ENCODE measurements around the gene MYL6B.
"Not testable (repeated sequence)": the region's sequence is repeated elsewhere in the genome, so short reads cannot be mapped to it uniquely, and the experiment has no call there.

MYL6B gene

DNA sequence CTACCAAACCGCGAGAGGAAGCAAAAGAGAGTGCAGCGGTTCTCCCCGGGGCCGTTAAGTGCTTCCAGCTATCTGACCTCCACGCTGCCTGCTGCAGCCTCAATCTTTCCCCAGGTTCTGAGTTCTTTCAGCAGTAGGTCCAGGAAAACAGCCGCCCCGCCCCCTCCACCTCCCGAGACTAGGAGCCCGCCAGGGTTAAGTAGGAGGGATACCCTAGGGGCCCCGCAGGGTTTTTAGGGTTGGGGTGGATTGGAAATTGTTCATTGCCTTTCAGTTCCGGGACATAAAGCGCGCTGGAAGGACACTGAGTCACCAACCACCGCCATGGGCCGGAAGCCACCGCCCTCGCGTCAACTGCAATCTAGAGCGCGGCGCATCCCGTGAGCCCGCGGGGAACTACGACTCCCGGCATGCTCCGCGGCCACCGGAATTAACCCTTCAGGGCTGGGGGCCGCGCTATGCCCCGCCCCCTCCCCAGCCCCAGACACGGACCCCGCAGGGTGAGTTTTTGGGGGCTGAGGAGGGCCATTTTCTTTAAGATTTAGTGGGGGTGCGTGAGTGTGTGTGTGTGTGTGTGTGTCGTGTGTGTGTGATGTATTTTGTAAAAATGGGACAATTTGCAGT is at the start of gene MYL6B:
Gene MYL6B, plus strand, starts transcription at position 456 of the 624 bp plus-strand sequence. CDS start 1,332 bp downstream, outside the sequence.
- peak; percentile 86 for DNase-seq (ENCODE audit: low read depth)

DNA sequence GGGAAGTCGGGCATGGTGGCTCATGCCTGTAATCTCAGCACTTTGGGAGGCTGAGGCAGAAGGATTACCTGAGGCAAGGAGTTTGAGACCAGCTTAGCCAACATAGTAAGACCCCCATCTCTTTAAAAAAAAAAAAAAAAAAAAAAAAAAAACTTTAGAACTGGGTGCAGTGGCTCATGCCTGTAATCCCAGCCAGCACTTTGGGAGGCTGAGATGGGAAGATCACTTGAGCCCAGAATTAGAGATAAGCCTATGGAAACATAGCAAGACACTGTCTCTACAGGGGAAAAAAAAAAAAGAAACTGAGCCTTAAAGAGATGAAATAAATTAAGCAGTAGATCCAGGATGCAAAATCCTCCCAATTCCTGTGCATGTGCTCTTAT is 49.7 kb upstream of the MYL6B start:
- no peak for DNase-seq (ENCODE audit: low read depth)

DNA sequence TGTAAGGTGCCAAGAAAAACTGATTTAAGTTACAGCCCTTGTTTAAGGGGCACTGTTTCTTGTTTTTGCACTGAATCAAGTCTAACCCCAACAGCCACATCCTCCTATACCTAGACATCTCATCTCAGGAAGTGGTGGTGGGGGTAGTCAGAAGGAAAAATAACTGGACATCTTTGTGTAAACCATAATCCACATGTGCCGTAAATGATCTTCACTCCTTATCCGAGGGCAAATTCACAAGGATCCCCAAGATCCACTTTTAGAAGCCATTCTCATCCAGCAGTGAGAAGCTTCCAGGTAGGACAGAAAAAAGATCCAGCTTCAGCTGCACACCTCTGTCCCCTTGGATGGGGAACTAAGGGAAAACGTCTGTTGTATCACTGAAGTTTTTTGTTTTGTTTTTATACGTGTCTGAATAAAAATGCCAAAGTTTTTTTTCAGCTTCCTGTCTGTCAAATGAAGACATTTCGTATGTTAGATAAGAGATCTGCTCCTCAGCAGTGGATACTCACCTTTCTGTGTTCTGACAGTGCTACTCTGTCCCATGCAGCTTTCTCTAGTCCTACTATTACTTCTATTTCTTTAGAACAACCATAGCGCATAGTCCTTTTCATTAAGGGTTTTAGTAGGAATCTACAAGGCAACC is 49.2 kb upstream of the MYL6B start:
- no peak for DNase-seq (ENCODE audit: low read depth)

DNA sequence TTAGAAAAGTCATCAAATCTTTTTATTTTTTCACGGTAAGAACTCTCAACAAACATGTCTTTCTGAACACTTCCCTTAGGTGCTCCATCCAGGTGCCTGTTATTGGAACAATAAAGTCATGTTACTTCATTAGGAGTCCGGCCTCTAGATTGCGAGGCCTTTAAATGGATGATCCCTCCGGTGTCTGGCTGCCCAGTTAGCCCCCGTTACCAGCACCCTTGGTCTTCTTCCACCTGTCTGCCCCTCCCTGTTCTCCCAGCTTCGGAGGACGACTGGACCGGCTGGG is 48.6 kb upstream of the MYL6B start:
- no peak for DNase-seq (ENCODE audit: low read depth)

DNA sequence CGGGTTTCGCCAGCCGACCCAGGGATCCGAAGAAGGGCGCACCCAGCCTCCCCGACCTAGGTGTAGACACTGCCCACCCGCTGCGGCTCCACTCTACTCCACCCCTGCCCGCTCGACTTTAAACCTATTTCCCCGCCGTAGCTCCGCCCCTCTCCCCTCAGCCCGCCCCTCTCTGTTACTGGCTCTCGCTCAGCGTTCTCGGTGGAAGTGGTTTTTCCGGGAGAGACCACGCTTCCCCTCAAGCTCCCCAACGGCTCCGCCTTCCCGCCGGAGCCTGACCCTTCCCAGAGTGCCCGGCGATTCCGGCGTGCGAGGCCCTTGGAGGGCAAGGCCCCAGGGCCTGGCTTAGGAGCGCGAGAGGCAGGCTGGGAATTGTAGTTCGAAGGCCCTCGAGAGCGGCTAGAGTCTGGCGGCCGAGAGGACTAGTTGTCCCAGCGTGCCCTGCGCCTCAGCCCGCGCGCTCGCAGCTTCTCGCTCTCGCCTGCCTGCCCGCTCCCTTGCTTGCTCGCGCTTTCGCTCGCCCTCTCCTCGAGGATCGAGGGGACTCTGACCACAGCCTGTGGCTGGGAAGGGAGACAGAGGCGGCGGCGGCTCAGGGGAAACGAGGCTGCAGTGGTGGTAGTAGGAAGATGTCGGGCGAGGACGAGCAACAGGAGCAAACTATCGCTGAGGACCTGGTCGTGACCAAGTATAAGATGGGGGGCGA is 48.1 kb upstream of the MYL6B start, which contains the start of gene PA2G4:
Gene PA2G4, plus strand, starts transcription at position 451 of the 706 bp plus-strand sequence. Its CDS starts 179 bp downstream, at position 630.
- peak; percentile 95 for DNase-seq (ENCODE audit: low read depth)

DNA sequence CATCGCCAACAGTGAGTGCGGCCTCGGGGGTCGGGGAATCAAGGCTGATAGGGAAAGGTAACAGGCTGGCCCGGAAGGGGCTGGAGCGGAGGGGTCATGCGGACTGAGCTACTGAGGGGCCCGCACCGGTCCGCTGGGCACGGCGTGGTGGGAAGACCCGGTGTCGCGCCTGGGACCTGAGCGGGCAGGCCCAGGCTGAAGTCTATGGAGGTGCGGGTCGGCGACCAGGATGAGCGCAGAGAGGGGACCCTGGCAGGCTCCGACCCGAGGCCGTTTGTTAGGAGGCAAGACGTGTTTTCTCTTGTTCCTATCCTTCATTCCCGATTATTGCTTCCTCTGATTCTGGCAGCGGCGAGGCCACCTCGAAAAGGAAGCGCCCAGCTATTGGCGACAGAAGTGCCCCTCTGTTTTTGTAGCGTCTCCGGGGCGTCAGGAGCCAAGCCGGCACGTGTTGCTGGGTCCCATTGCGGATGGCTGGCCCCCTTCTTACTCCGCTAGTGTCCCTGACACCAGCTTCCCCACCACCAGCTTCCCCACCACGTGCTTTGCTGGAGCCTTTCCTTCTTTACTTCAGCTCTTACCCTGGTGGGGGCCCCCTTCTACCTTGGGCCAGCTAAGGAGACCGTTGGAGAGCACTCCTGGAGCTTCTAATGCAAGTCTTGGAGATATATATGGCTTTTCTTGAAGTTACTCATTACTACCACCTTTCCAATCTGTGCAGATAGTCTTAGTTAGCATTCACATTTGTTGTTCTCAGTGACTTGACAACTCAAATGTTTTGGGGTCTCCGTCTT is 47.4 kb upstream of the MYL6B start:
- no peak for DNase-seq (ENCODE audit: low read depth)

DNA sequence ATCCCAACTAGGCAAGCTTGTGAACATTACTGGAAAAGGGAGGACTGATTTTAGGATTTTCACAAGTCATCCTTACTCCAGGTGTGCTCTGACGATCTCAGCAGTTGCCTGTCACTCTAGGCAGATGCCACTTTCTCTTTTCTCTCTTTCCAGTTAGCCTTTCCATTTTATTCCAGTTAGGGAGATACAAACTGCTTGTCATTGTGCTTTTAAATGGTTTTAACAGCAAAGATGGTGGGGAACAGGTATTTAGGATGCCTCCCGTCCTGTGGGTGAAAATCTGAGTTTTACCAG is 46.8 kb upstream of the MYL6B start:
- DNase-seq (ENCODE audit: low read depth) = no peak

DNA sequence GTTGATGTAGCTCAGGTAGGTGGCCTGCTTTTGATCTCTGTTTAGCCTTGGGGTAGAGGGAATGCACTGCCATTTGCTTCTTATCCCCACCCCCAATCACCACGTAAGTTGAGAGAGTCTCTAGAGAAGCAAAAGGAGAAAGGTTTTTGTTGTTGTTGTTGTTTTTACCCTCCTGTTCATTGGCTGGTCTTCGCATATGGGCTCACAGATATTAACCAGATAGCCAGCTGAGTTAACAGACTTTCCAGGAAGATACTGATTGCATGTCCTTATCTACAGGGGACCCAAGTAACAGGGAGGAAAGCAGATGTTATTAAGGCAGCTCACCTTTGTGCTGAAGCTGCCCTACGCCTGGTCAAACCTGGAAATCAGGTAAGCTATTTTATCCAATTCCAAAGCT is 45.1 kb upstream of the MYL6B start:
- no peak for DNase-seq (ENCODE audit: low read depth)

DNA sequence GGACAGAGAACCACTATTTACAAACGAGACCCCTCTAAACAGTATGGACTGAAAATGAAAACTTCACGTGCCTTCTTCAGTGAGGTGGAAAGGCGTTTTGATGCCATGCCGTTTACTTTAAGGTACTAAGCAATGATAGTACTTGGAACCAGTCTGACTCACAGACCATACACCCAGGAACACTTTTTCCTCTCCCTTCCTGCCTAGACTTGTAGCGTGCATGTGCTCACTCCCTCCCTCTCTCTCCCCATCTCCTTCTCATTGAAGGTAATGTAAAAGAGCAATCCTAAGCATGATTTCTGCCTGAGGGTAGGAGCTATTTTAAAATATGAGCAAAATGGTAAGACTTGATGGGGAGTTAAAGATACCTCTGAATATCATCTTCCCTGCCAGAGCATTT is 41.8 kb upstream of the MYL6B start:
- DNase-seq (ENCODE audit: low read depth) = no peak

DNA sequence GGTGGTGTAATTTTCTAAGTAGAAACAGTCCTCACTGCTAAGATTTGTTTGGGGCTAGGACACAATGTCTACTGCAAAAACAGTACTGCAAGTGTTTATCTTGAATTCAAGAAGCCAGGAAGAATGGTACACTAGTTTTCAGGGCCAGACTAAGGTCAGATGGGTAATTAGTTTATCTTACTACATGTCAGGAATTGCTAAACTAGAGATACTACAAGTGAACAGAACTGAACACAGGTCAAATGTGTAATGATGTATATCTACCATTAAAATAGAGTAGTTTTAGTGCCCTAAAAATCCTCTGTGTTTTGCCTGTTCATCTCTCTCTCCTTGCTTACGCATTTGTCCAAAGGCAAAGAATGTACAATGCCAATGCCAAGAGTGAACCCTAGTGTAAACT is 38.3 kb upstream of the MYL6B start:
- no peak for DNase-seq (ENCODE audit: low read depth)

DNA sequence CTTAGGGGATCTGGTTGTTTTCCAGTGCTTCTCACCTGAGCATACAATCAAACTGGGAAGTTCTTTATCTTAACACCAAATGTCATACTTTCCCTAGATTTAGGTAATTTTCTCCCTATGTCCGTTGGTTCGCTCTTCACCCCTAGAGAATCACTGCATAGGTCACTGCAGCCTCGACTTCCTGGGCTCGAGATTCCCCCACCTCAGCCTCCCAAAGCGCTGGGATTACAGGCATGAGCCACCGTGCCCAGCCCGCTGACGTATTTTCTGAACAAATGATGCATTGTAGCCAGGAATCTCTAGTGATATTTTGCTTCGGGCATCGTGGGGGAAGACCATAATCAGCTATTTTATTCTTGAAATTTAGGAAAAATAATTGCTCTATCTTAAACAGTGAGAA is 37.1 kb upstream of the MYL6B start:
- no peak for DNase-seq (ENCODE audit: low read depth)

DNA sequence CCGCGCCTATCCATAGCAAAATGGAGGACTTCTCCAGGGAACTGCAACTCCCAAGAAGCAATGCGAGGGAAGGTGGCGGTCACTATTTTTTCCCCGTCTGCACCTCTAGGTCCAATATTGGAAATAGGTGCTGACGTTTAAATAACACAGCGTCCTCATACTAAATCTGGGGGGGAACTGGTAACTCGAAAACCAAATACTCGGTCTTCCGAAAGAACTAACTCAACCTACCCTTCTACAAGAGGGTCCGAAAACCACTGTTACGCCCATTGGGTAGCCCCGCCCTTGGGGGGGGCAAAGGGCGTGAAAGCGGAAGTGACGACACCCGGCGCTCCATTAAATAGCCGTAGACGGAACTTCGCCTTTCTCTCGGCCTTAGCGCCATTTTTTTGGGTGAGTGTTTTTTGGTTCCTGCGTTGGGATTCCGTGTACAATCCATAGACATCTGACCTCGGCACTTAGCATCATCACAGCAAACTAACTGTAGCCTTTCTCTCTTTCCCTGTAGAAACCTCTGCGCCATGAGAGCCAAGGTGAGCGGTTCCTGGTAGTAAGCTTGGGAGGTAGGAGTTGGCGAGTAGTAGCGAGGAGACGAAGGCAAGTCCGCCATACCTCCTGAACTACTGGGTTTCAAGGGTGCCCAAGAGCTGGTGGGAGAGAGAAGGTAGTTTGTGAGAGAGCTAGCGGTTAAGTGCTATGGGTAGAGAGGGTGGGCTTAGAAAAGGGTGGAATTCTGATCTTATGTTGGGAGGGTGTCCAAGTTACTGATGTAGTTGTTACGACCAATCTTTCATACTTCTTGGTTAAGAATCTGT is 35.9 kb upstream of the MYL6B start, which contains the start of gene RPL41:
Gene RPL41, plus strand, starts transcription at position 367 of the 815 bp plus-strand sequence.
- DNase-seq (ENCODE audit: low read depth) = peak; percentile 92

DNA sequence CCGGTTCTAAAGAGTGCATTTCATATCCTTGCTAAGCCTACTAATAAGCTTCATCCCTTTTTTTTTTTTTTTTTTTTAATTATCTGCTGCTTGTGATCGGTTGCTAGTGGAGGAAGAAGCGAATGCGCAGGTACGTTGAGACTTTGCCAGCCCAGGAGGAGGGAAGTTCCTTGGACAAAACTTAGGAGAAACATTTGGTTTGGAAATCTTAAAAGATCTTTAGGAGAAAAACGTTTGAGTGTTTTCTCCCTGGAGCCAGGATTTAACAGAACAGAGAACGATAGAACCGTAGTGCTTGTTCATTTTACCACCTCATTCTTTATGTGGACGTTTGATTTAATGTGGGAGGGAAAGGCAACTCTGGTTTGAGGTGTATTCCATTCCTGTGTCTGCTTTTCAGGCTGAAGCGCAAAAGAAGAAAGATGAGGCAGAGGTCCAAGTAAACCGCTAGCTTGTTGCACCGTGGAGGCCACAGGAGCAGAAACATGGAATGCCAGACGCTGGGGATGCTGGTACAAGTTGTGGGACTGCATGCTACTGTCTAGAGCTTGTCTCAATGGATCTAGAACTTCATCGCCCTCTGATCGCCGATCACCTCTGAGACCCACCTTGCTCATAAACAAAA is 35.2 kb upstream of the MYL6B start:
- not testable (repeated sequence) for DNase-seq (ENCODE audit: low read depth)

DNA sequence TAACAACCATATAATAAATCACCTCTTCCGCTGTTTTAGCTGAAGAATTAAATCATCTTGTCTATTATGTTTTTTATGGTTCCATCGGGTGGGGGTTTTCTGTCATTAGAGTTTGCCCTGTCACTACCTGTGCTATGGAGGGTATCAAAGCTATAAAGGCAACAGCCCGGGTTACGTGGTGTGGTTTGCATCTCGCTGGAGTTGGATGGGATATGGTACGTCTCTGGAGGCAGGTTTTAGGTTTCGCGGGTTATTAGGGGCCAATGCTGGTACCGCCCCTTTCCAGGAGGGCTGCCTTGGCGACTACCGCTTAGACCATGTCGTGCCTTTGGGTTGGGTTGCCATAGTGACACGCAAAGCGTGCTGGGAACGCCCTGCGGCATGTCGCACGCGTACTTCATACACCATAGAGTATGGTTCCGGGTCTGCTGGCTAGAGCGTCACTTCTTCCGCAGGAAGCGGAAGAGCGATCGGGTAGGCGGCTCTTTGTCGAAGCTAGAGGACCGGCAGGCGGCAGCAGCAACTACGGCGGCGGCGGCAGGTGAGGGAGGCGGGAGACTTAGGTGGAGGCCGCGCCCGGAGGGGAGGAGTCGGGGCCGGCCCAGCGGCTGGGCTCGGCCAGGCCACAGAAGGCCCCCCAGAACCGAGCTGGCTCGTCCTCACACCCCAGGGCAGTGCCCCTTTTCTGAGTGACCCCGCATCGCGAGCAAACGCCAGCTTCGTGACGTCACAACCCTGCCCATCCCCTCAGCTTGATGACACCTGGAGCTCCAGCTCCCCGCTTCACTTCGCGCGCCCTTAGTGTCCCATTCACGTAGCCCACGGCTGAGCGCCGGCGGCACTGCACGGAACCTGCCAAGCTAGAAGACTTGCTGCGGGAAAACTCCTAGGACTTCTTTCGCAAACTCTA is 34.4 kb upstream of the MYL6B start, which contains the start of gene ZC3H10:
Gene ZC3H10, plus strand, starts transcription at position 489 of the 910 bp plus-strand sequence. CDS start 2,297 bp downstream, outside the sequence.
- peak; percentile 98 for DNase-seq (ENCODE audit: low read depth)

DNA sequence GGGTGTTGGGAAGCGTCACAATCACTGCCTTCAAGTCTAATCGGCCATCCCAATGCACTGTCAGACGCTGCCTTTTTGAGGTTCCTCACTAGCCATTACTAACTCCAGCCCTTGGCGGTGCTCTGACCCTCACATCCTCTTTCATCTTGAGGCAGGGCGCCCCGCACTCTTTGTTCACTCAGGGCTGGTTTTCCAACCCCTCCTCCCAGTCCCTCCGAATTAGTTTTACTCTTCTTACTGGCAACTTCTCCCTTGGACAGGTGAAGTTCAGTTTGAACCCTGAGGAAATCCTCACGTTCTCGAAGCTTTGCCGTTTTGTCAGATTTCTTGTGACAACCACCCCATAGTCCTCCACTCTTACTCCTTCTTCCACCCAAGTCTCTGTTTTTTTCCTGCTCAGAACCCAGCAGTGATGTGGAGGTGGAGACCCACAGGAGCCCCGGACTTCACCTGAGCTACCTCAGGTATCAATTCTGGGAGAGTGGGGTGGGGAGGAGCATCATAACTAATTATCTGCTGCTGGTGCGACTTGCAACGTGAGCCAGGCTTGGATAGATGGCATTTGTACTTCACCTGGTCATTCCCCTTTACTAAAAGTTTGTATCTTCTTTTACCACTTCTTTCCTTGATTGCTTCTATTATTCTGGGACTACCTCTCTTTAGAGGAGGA is 33.6 kb upstream of the MYL6B start:
- DNase-seq (ENCODE audit: low read depth) = no peak

DNA sequence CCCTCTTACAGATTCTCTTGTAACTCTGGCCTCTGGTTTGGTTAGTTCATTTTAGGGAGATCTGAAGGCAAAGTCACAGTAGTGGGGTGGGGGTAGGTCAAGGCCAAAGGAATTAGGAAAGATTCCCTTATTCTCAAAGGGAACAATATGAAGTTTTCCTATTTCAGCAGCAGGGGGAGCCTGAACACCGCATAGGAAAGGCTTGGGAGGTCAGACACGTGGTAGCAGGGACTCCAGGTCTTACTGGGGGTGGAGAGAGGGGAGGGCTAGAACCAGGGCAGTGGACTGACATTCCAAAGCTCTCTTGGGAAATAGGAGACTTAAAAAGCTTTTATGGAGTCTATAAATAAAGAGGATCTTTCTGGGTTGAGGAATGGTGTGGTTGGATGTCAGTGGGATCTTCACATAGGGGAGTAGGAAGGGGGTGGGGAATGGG is 33.0 kb upstream of the MYL6B start:
- DNase-seq (ENCODE audit: low read depth) = peak; percentile 18

DNA sequence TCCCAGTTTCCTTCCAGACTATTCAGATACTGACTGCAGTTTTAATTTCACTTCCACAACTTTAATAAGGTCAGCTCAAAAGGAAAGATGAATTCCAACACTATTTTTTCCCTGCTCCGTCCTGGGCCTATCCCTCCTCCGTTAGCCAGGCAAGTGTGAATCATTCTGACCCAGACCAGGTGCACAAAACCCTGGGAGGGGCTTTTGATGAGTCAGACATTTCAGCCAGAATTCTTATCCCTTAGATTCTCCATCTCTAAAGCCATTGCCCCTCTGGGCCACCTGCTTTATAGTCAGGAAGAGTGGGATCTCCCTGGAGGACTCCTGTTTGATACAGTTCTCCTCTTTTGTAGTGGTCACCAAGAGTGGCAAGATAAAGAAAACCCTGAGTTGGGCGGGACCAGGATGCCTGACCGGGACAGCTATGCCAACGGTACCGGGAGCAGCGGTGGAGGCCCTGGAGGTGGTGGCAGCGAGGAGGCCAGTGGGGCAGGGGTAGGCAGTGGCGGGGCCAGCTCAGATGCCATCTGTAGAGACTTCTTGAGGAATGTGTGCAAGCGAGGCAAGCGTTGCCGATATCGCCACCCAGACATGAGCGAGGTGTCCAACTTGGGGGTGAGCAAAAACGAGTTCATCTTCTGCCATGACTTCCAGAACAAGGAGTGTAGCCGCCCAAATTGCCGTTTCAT is 32.1 kb upstream of the MYL6B start:
- DNase-seq (ENCODE audit: low read depth) = no peak

DNA sequence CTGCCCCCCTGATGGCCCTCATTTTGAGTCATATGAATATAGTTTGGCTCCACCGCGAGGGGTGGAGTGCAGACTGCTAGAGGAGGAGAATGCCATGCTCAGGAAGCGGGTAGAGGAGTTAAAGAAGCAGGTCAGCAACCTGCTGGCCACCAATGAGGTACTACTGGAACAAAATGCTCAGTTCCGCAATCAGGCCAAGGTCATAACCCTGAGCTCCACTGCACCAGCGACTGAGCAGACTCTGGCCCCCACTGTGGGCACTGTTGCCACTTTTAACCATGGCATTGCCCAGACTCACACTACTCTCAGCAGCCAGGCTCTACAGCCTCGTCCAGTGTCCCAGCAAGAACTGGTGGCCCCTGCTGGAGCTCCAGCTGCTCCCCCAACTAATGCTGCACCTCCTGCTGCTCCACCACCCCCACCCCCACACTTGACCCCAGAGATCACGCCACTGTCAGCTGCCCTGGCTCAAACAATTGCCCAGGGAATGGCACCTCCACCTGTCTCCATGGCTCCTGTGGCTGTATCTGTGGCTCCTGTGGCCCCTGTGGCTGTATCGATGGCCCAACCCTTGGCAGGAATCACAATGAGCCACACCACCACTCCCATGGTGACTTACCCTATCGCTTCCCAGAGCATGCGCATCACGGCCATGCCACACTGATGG is 31.1 kb upstream of the MYL6B start:
- DNase-seq (ENCODE audit: low read depth) = no peak
